Ectodermal cell (in vitro differentiated cells): Measurements from ENCODE around the gene CMPK1.

Experiments
- H3K27ac ChIP-seq: 2 replicates; pipeline ENCODE4 v1.7.0; 2013; ENCODE audit warnings: mild to moderate bottlenecking, low read depth, low read length; ENCODE audit not compliant: insufficient read depth, poor library complexity, severe bottlenecking
- H3K27me3 ChIP-seq: 2 replicates; pipeline ENCODE4 v1.7.0; 2013; ENCODE audit warnings: mild to moderate bottlenecking, low read length; ENCODE audit not compliant: insufficient read depth, control insufficient read depth, poor library complexity, severe bottlenecking
- H3K36me3 ChIP-seq: one replicate; pipeline ENCODE4 v1.7.0; 2013; ENCODE audit warnings: low read length; ENCODE audit not compliant: control insufficient read depth, insufficient read depth
- H3K4me1 ChIP-seq: one replicate; pipeline ENCODE4 v1.7.0; 2013; ENCODE audit warnings: low read length; ENCODE audit not compliant: control insufficient read depth, insufficient read depth
- H3K4me3 ChIP-seq: 2 replicates; pipeline ENCODE4 v1.7.0; 2013; ENCODE audit warnings: low read depth, low read length, control low read depth; ENCODE audit not compliant: insufficient read depth
- H3K9me3 ChIP-seq: 2 replicates; pipeline ENCODE4 v1.7.0; 2013; ENCODE audit warnings: mild to moderate bottlenecking, low read length, moderate library complexity; ENCODE audit not compliant: control insufficient read depth
- WGBS, 2 experiments: methylation state at CpG; one replicate each; pipeline ENCODE4 v1.1.7; 2013; ENCODE audit warnings: missing lambda C conversion rate in 2 of 2; 5-methylcytosine and 5-hydroxymethylcytosine counted together

Gene CMPK1

DNA sequence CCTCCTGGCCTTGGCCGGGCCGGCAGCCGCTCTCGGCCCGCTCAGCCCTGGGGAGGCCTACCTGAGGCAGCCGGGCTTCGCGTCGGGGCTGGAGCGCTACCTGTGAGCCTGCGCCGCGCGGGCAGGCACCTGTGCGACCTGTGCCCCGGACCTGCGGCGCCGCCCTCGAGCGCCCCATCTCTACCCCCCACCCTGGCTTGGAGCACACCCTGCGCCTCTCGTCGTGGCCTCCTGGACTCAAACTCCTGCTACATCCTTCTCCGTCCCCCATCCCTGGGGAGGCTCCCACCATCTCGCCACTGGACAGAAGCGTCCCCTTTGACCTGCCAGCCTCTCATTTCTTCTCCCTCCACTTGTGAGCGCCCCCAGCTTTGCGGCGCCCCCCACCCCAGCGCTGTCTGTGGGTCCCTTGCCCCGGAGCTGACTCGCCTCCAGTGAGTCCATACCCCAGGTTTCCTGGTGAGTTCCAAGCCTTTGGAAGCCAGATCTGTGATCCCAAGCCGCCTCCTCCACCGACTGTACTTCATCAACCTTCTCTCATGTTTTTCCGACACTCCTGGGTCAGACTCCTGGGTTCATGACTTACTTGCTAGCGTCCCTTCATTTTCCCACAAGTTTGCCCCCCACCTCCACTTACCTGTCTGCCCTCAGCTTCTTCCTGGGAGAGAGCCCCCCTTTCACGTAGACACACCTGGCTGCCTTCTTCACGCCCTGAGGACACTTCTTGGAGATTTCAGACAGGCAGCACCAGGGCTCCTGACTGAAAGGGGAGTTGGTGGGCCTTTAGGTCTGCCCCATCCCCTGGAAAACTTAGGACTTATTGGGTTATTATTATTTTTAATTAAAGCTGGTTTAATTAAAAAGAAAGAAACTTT is 83.8 kb downstream of the CMPK1 start:
- 23 to 26% methylated on average over 39 of the region's 39 CpGs for WGBS, 2 experiments
- Histone ChIP-seq H3K36me3 (no peaks in the 10 kb centered on the region), H3K4me3 (no peak overlapping the region), H3K27ac (no peak overlapping the region), H3K4me1 (peaks cover under 1% of the 10 kb centered on the region), H3K27me3 (peaks cover 82% of the 10 kb centered on the region), H3K9me3 (no peaks in the 10 kb centered on the region)

DNA sequence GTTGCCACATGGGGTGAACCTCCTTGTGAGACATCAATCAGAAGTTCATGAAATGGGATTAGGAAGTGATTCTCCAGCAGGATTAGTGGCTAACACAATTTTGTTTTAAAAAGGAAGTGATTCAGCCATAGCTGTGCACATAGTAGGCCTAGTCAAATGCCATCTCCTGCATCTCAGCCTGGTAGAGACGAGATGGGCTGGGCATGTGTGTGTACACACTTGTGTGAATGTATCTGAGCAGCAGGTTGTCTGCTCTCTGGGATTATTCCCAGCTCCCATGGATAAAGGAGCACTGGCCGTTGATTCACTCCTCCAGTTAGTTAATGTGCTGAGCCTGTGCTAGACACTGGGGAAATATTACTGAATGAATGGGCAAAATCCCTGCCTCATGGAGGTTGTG is 84.5 kb downstream of the CMPK1 start:
- WGBS, 2 experiments = 86 to 92% methylated on average over 2 of the region's 2 CpGs
- no peaks in the 10 kb centered on the region for H3K36me3 ChIP-seq
- H3K4me1 ChIP-seq = no peaks in the 10 kb centered on the region
- H3K27ac ChIP-seq = no peak overlapping the region
- no peak overlapping the region for H3K4me3 ChIP-seq
- H3K9me3 ChIP-seq = no peaks in the 10 kb centered on the region
- peaks cover 82% of the 10 kb centered on the region for H3K27me3 ChIP-seq

DNA sequence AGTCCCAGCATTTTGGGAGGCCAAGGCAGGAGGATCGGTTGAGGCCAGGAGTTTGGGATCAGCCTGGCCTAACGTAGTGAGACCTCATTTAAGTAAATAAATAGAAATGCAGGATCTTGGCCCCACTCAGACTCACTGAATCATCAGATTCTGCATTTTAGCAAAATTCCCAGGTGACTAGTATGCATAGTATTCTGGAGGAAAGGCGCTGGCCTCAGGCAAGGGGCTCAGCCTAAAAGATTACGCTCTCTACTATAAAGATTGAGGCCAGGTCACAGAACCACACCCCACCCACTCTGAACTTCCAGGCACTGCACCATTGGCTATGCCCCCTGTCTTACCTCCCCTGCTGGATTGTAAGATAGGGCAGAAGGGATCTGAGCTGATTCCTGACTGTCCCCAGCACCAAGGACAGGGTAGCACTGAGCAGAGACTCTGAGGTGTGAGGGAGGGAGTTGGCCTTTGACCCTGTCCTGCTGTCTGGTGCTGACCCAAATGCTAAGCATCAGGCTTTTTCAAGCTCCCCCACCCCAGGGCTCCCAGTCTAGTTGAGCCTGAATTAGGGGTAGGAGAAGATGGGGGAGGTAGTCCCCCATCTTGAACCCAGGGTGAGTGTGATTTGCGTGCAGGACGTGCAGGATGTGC is 85.2 kb downstream of the CMPK1 start:
- Histone ChIP-seq H3K9me3 (no peaks in the 10 kb centered on the region), H3K4me3 (no peak overlapping the region), H3K36me3 (no peaks in the 10 kb centered on the region), H3K27ac (no peak overlapping the region), H3K27me3 (peaks cover 86% of the 10 kb centered on the region), H3K4me1 (no peaks in the 10 kb centered on the region)
- WGBS, 2 experiments = 87 to 90% methylated on average over 6 of the region's 6 CpGs

DNA sequence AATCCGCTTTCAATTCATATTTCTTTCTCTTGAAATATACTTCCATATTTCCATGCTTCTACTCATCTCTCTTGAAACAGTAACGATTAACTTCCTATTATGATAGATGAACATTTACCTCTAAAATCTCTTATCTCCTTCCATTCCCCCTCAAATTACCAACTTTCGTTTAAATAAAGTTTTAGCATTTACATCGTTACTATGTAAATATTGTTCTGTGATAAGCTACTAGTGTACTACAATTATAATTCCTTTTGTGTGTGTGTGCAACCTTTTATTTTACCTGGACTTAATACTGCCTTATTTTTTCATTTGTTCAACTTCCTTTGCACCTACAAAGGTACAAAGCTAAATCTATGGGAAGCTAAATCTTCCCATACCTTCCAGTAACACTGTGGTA is 87.0 kb downstream of the CMPK1 start:
- H3K36me3 ChIP-seq = no peaks in the 10 kb centered on the region
- H3K4me1 ChIP-seq = peaks cover 4% of the 10 kb centered on the region
- H3K4me3 ChIP-seq = no peak overlapping the region
- no peaks in the 10 kb centered on the region for H3K9me3 ChIP-seq
- no peak overlapping the region for H3K27ac ChIP-seq
- peaks cover 72% of the 10 kb centered on the region for H3K27me3 ChIP-seq
- WGBS, 2 experiments = 93 to 96% methylated on average over 2 to 3 of the region's 4 CpGs

DNA sequence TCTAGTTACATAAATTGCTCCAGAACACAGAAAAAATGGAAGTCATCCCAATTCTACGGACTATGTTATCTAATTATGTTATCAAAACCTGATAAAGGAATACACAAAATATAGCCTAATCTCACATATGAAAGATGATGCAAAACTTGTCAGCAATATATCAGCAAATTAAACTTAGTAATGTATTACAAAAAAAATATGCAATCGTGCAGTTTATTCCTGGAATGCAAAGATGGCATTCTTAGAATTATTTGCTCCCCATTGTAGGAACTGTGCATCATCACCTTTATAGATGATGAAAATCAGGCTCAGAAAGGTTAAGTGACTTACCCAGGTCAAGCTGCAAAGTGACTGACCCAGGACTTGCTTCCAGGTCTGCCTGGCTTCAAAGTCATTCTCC is 90.3 kb downstream of the CMPK1 start:
- H3K27me3 ChIP-seq = peaks cover 61% of the 10 kb centered on the region
- 43 to 58% methylated on average over 1 to 2 of the region's 2 CpGs for WGBS, 2 experiments
- H3K4me1 ChIP-seq = peaks cover 4% of the 10 kb centered on the region
- H3K9me3 ChIP-seq = no peaks in the 10 kb centered on the region
- H3K4me3 ChIP-seq = no peak overlapping the region
- H3K36me3 ChIP-seq = no peaks in the 10 kb centered on the region
- no peak overlapping the region for H3K27ac ChIP-seq

DNA sequence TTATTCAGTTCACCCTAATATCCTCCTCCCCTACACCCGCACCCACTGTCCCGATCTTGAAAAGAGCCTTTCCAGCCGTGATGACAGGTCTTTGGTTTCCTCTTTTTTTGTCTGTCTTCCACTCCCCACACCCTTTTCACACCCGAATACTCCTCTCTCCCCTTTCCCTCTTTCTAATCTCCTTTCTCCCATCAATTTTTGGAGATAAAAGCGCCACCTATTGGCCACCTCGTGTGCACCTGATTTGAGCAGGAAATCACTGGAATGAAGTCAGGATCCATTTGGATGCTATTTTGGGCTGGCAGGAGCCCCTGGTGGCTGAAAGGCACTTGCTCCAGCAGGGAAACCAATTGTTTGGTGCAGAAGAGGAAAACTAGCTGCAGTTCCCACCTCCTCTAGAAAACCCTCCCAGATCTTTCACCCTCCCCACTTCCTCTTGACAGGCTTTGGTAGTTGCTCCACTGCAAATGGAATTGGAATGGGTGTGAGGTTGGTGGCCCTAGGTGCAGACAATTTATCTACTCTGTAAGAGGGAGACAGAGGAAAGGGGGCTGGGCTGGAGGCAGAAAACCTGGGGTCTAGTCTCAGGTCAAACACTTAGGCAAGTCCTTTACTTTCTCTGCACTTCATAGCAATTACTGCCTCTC is 90.9 kb downstream of the CMPK1 start:
- peaks cover 4% of the 10 kb centered on the region for H3K4me1 ChIP-seq
- H3K27ac ChIP-seq = no peak overlapping the region
- peaks cover 61% of the 10 kb centered on the region for H3K27me3 ChIP-seq
- WGBS, 2 experiments = 7 to 8% methylated on average over 6 of the region's 6 CpGs
- H3K36me3 ChIP-seq = no peaks in the 10 kb centered on the region
- no peaks in the 10 kb centered on the region for H3K9me3 ChIP-seq
- no peak overlapping the region for H3K4me3 ChIP-seq
